Measurements from ENCODE around the gene NRDE2. TPM values are rescaled to one million over a fixed set of nuclear protein-coding genes. Genes with fewer than 3 reads are reported as not detected.

Gene NRDE2
- total RNA-seq, 1 experiment from 2014 or later: 3.6 TPM

- H3K36me3 ChIP-seq (replicated peaks; ENCODE audit: control insufficient read depth, insufficient read depth, low read length): peaks cover 2% of the 10 kb centered on the region; the same call in 1 of the 2 replicates
- DNase-seq: no peak
- no peak overlapping the region for H3K4me3 ChIP-seq (ENCODE audit: insufficient read depth, low read depth, low read length)
- H3K27me3 ChIP-seq (ENCODE audit: control insufficient read depth, insufficient read depth, low read length): no peaks in the 10 kb centered on the region
Measured at GRCh38 chr14:90319634-90320541, 11.9 kb downstream of the NRDE2 start.

GRCh38 chr14:90319173-90319572 lies 12.6 kb downstream of the NRDE2 start:
- Histone ChIP-seq H3K36me3 (replicated peaks; ENCODE audit: control insufficient read depth, insufficient read depth, low read length) (peaks cover 2% of the 10 kb centered on the region; the same call in 1 of the 2 replicates), H3K4me3 (ENCODE audit: insufficient read depth, low read depth, low read length) (no peak overlapping the region), H3K27me3 (ENCODE audit: control insufficient read depth, insufficient read depth, low read length) (no peaks in the 10 kb centered on the region)
- DNase-seq: no peak

GRCh38 chr14:90318016-90318415 lies 13.7 kb downstream of the NRDE2 start:
- Histone ChIP-seq H3K27me3 (ENCODE audit: control insufficient read depth, insufficient read depth, low read length) (no peaks in the 10 kb centered on the region), H3K4me3 (ENCODE audit: insufficient read depth, low read depth, low read length) (no peak overlapping the region), H3K36me3 (replicated peaks; ENCODE audit: control insufficient read depth, insufficient read depth, low read length) (peaks cover 5% of the 10 kb centered on the region)
- no peak for DNase-seq

- no peak for DNase-seq
- Histone ChIP-seq H3K27me3 (ENCODE audit: control insufficient read depth, insufficient read depth, low read length) (no peaks in the 10 kb centered on the region), H3K4me3 (ENCODE audit: insufficient read depth, low read depth, low read length) (no peak overlapping the region), H3K36me3 (replicated peaks; ENCODE audit: control insufficient read depth, insufficient read depth, low read length) (peaks cover 5% of the 10 kb centered on the region)
Measured at GRCh38 chr14:90317286-90317685, 14.5 kb downstream of the NRDE2 start.

- Histone ChIP-seq H3K36me3 (replicated peaks; ENCODE audit: control insufficient read depth, insufficient read depth, low read length) (peaks cover 2% of the 10 kb centered on the region), H3K27me3 (ENCODE audit: control insufficient read depth, insufficient read depth, low read length) (no peaks in the 10 kb centered on the region), H3K4me3 (ENCODE audit: insufficient read depth, low read depth, low read length) (no peak overlapping the region)
- DNase-seq: no peak
Measured at GRCh38 chr14:90308561-90308960, 23.2 kb downstream of the NRDE2 start.

- Histone ChIP-seq H3K4me3 (ENCODE audit: insufficient read depth, low read depth, low read length) (no peak overlapping the region), H3K36me3 (replicated peaks; ENCODE audit: control insufficient read depth, insufficient read depth, low read length) (peaks cover 1% of the 10 kb centered on the region; the same call in 1 of the 2 replicates), H3K27me3 (ENCODE audit: control insufficient read depth, insufficient read depth, low read length) (no peaks in the 10 kb centered on the region)
- DNase-seq: no peak
Measured at GRCh38 chr14:90305176-90305601, 26.6 kb downstream of the NRDE2 start.

GRCh38 chr14:90304502-90304901 lies 27.2 kb downstream of the NRDE2 start:
- no peak for DNase-seq
- Histone ChIP-seq H3K4me3 (ENCODE audit: insufficient read depth, low read depth, low read length) (no peak overlapping the region), H3K36me3 (replicated peaks; ENCODE audit: control insufficient read depth, insufficient read depth, low read length) (peaks cover 1% of the 10 kb centered on the region; the same call in 1 of the 2 replicates), H3K27me3 (ENCODE audit: control insufficient read depth, insufficient read depth, low read length) (no peaks in the 10 kb centered on the region)

- no peaks in the 10 kb centered on the region for H3K27me3 ChIP-seq (ENCODE audit: control insufficient read depth, insufficient read depth, low read length)
- no peak overlapping the region for H3K4me3 ChIP-seq (ENCODE audit: insufficient read depth, low read depth, low read length)
- peaks cover 1% of the 10 kb centered on the region; the same call in 1 of the 2 replicates for H3K36me3 ChIP-seq (replicated peaks; ENCODE audit: control insufficient read depth, insufficient read depth, low read length)
- no peak for DNase-seq
Measured at GRCh38 chr14:90303473-90303872, 28.3 kb downstream of the NRDE2 start.

- no peak for DNase-seq
- peaks cover 1% of the 10 kb centered on the region; the same call in 1 of the 2 replicates for H3K36me3 ChIP-seq (replicated peaks; ENCODE audit: control insufficient read depth, insufficient read depth, low read length)
Measured at GRCh38 chr14:90302529-90303303, 29.0 kb downstream of the NRDE2 start.

GRCh38 chr14:90301668-90302090 lies 30.1 kb downstream of the NRDE2 start:
- Histone ChIP-seq H3K27me3 (ENCODE audit: control insufficient read depth, insufficient read depth, low read length) (no peaks in the 10 kb centered on the region), H3K4me3 (ENCODE audit: insufficient read depth, low read depth, low read length) (no peak overlapping the region), H3K36me3 (replicated peaks; ENCODE audit: control insufficient read depth, insufficient read depth, low read length) (peaks cover 1% of the 10 kb centered on the region; the same call in 1 of the 2 replicates)
- no peak for DNase-seq

More at GRCh38 chr14:90302529-90303303, 29.0 kb downstream of the NRDE2 start:
- Histone ChIP-seq H3K27me3 (ENCODE audit: control insufficient read depth, insufficient read depth, low read length) (no peaks in the 10 kb centered on the region), H3K4me3 (ENCODE audit: insufficient read depth, low read depth, low read length) (no peak overlapping the region)

GRCh38 chr14:90301122-90301521 lies 30.6 kb downstream of the NRDE2 start:
- peaks cover 1% of the 10 kb centered on the region; the same call in 1 of the 2 replicates for H3K36me3 ChIP-seq (replicated peaks; ENCODE audit: control insufficient read depth, insufficient read depth, low read length)
- DNase-seq: no peak
- H3K4me3 ChIP-seq (ENCODE audit: insufficient read depth, low read depth, low read length): no peak overlapping the region
- no peaks in the 10 kb centered on the region for H3K27me3 ChIP-seq (ENCODE audit: control insufficient read depth, insufficient read depth, low read length)

- Histone ChIP-seq H3K36me3 (replicated peaks; ENCODE audit: control insufficient read depth, insufficient read depth, low read length) (peaks cover 1% of the 10 kb centered on the region; the same call in 1 of the 2 replicates), H3K27me3 (ENCODE audit: control insufficient read depth, insufficient read depth, low read length) (no peaks in the 10 kb centered on the region), H3K4me3 (ENCODE audit: insufficient read depth, low read depth, low read length) (no peak overlapping the region)
- no peak for DNase-seq
Measured at GRCh38 chr14:90300611-90301047, 31.1 kb downstream of the NRDE2 start.

- peaks cover 1% of the 10 kb centered on the region for H3K36me3 ChIP-seq (replicated peaks; ENCODE audit: control insufficient read depth, insufficient read depth, low read length)
- H3K4me3 ChIP-seq (ENCODE audit: insufficient read depth, low read depth, low read length): no peak overlapping the region
- no peaks in the 10 kb centered on the region for H3K27me3 ChIP-seq (ENCODE audit: control insufficient read depth, insufficient read depth, low read length)
- DNase-seq: no peak
Measured at GRCh38 chr14:90299408-90299807, 32.3 kb downstream of the NRDE2 start.

- Histone ChIP-seq H3K27me3 (ENCODE audit: control insufficient read depth, insufficient read depth, low read length) (no peaks in the 10 kb centered on the region), H3K4me3 (ENCODE audit: insufficient read depth, low read depth, low read length) (no peak overlapping the region), H3K36me3 (replicated peaks; ENCODE audit: control insufficient read depth, insufficient read depth, low read length) (no peaks in the 10 kb centered on the region; the same call in none of the 2 replicates)
- no peak for DNase-seq
Measured at GRCh38 chr14:90297876-90298629, 33.7 kb downstream of the NRDE2 start.
